Nephron progenitor cell (in vitro differentiated cells): ENCODE results near the gene SOD3.
A peak's percentile ranks its signal among the peaks of the same experiment; 100 is the strongest.

Experiments
- DNase-seq: peaks from one replicate; pipeline ENCODE4 v3.0.0; 2021
- H3K27ac Mint-ChIP-seq: 2 replicates; pipeline ENCODE4 v1.8.0; 2021; ENCODE audit warnings: mild to moderate bottlenecking, moderate library complexity, mixed read lengths
- H3K27me3 Mint-ChIP-seq: 2 replicates; pipeline ENCODE4 v1.8.0; 2021; ENCODE audit warnings: mild to moderate bottlenecking, low read depth, mixed read lengths; ENCODE audit not compliant: poor library complexity
- H3K36me3 Mint-ChIP-seq: 2 replicates; pipeline ENCODE4 v1.8.0; 2021; ENCODE audit warnings: low read depth, mixed read lengths
- H3K4me1 Mint-ChIP-seq: 2 replicates; pipeline ENCODE4 v1.8.0; 2021; ENCODE audit warnings: mixed read lengths
- H3K4me3 Mint-ChIP-seq: 2 replicates; pipeline ENCODE4 v1.8.0; 2021; ENCODE audit warnings: mild to moderate bottlenecking, moderate library complexity, mixed read lengths
- H3K9me3 Mint-ChIP-seq: 2 replicates; pipeline ENCODE4 v1.8.0; 2021; ENCODE audit warnings: mild to moderate bottlenecking, moderate library complexity, mixed read lengths
- TF ChIP-seq, protein P1 (sequence below): fragments of 200-600 bp; sonication (generic); IDR thresholded peaks from 2 replicates; pipeline ENCODE4 v1.5.0; 2021; ENCODE audit warnings: antibody characterized with exemption

Gene SOD3

DNA sequence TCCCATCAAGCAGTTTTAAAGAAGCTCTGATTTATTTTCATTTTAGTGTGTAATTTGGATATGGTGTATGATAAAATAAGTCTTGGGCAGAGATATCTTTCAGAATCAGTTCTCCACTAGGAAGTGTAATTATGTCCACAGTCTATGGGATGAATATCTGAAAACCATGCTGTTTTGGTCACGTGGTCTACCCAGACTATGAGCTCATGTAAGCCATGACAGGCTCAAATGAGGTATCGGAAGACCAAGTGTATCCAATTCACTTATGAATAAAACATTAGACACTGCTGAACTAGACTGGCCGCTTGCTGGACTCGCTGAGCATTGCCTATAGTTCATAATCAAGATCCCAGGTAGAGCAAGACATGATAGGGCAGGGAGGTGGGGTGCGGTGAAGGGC, 50.5 kb downstream of the SOD3 start:
- no peak overlapping the region for H3K27ac Mint-ChIP-seq
- no peaks in the 10 kb centered on the region for H3K9me3 Mint-ChIP-seq
- H3K27me3 Mint-ChIP-seq = peaks cover 3% of the 10 kb centered on the region
- H3K4me3 Mint-ChIP-seq = no peak overlapping the region
- TF ChIP-seq, protein P1, sequence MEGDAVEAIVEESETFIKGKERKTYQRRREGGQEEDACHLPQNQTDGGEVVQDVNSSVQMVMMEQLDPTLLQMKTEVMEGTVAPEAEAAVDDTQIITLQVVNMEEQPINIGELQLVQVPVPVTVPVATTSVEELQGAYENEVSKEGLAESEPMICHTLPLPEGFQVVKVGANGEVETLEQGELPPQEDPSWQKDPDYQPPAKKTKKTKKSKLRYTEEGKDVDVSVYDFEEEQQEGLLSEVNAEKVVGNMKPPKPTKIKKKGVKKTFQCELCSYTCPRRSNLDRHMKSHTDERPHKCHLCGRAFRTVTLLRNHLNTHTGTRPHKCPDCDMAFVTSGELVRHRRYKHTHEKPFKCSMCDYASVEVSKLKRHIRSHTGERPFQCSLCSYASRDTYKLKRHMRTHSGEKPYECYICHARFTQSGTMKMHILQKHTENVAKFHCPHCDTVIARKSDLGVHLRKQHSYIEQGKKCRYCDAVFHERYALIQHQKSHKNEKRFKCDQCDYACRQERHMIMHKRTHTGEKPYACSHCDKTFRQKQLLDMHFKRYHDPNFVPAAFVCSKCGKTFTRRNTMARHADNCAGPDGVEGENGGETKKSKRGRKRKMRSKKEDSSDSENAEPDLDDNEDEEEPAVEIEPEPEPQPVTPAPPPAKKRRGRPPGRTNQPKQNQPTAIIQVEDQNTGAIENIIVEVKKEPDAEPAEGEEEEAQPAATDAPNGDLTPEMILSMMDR = no peak
- H3K36me3 Mint-ChIP-seq = peaks cover 1% of the 10 kb centered on the region
- peaks cover 20% of the 10 kb centered on the region for H3K4me1 Mint-ChIP-seq
- DNase-seq = no peak

DNA sequence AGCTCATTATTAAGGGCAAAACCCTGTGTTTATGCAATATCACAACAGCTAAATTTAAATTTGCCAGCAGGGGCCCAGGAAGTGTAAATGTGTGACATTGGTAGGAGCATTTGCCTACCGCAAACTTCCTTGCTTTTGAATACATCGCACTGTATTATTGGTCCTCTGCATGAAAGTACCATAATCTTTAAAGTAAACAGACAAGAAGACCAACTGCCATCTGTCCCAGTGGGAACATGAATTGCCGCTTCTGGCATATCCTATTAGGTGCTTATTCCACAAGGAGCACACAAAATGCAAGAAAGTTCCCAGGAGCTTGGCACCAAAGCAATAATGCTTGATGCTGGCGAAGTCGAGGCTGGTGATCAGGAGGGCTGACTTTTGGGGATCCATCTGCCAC, 51.3 kb downstream of the SOD3 start:
- Mint-ChIP-seq H3K36me3 (no peaks in the 10 kb centered on the region), H3K27ac (no peak overlapping the region), H3K9me3 (no peaks in the 10 kb centered on the region), H3K4me1 (peaks cover 18% of the 10 kb centered on the region), H3K4me3 (no peak overlapping the region), H3K27me3 (peaks cover 3% of the 10 kb centered on the region)
- TF ChIP-seq, protein P1 = no peak
- DNase-seq = no peak

GRCh38 chr4:24849351-24849750, 54.0 kb downstream of the SOD3 start:
- Mint-ChIP-seq H3K27me3 (peaks cover 7% of the 10 kb centered on the region), H3K36me3 (no peaks in the 10 kb centered on the region), H3K27ac (peak overlapping the region; percentile 73), H3K9me3 (no peaks in the 10 kb centered on the region), H3K4me3 (no peak overlapping the region), H3K4me1 (peaks cover 31% of the 10 kb centered on the region)
- TF ChIP-seq, protein P1 = no peak
- no peak for DNase-seq

- Mint-ChIP-seq H3K4me3 (no peak overlapping the region), H3K4me1 (peaks cover 34% of the 10 kb centered on the region), H3K36me3 (no peaks in the 10 kb centered on the region), H3K27ac (peak overlapping the region; percentile 13), H3K9me3 (no peaks in the 10 kb centered on the region), H3K27me3 (peaks cover 7% of the 10 kb centered on the region)
- no peak for DNase-seq
- TF ChIP-seq, protein P1 = no peak
Measured at GRCh38 chr4:24849756-24850155, 54.4 kb downstream of the SOD3 start.
